ENCODE measurements around the gene MRGPRF. TPM values are rescaled to one million over a fixed set of nuclear protein-coding genes. Genes with fewer than 3 reads are reported as not detected.

The MRGPRF gene
- not detected in 2 replicates for total RNA-seq

DNA sequence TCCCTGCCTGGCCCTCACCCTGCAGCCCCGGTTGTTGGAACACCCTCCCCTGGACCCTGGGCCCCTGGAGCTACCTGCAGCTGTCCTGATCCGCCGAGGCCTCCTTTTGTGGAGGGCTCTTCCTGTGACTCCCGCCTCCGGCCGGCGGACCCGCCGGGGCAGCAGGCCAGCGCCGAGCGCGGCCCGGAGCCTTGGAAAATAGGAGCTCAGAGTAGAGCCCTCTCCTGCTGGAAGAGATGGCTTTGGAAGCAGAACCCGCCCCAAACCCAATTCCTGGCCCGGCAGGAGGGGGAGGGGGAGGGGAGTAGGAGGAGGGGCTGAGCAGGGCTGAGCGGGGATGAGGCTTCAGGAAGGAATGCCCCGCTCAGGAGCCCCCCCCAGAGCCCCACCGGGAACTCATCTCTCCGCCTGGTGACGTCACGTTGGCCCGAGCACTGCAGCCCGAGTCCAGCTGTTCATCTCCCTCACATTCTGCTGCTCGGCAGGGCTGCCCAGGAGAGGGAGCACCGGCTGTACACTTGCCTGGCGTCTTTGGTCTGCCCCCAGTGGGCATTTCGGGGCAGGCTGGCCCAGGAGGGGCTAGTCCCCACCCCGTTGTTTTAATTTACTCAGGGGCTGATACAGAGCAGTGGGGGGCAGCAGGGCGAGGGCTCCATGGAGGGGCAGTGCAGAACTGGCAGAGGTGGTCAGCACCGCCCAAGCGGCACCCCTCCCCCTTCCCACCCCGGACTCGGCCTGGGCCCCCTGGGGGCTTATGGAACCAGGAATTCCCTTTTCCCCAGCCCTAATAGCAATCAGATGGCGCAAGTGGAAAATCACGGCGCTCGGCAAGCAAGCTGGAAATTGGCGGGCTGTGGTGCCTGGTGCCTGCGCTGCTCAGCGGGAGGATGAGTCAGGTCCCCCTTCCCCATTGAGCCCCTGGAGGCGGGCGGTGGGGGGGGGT lies at the start of gene MRGPRF:
Gene MRGPRF (minus strand): TSS at position 238 of the 943 bp plus-strand sequence. CDS start 3,345 bp downstream, outside the sequence.
- intact Hi-C loops (cut with micrococcal nuclease), result no loop called here

GRCh38 chr11:69062169-69062855 lies 49.3 kb upstream of the MRGPRF start:
- intact Hi-C loops (cut with micrococcal nuclease), result no loop called here

DNA sequence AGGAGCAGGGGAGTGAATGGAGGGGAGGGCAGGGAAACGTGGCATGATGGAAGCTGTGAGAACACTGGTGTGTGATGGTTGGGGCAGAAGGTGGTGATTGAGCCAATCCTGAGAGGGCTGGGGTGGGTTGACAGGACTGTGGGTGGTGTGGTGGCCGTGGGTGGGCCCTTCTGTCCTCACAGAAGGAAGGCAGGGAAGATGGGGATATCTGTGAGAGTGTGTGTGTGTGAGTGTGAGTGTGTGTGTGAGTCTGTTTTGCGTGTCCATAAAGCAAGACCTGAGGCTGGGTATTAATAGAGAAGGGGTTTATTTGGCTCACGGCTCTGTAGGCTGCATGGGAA lies 48.6 kb upstream of the MRGPRF start:
- intact Hi-C loops (cut with micrococcal nuclease), result no loop called here

DNA sequence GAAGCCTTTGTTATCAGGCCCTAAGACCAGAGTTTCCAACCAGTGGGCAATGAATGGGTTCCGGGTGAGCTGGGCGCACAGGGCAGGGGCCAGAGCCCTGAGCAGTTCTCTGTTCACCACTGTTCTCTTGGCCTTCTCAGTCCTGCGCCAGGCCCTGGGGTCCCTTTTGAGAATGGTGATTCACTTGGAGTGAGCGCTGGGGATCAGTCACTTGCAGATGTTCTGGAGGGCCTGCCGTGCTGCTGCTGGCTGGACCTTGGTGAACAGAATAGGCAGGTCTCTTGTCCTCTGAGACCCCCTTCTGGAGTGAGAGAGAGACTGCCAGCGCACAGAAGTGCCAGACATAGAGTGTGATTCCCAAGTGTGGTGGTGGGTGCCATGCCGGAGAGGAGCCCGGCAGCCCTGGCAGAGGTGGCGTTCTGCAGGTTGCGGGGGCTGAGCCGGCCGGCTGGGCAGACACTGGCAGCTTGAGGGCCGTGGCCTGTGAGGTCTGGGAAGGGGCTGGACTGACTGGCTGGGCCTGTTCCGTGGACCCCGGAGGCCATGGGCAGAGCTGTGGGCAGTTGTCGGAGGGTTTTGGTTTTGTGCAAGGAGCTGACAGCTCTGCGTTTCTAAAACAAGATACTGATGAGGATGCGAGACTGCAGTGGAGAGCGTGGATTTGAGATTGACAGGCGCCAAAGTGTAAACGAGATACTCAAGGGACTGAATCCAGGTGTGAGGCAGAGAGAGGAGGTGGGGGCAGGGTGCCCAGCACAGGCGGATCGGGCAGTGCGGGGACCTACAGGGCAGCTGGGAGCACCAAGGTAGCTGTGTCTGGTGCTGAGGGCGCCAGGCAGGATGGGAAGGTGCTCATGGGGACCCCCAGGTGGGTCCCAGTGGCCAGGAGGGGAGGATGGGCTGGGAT lies 48.0 kb upstream of the MRGPRF start:
- intact Hi-C loops (cut with micrococcal nuclease), result no loop called here

GRCh38 chr11:69059985-69060384 lies 46.9 kb upstream of the MRGPRF start:
- intact Hi-C loops (cut with micrococcal nuclease), result no loop called here

- intact Hi-C loops (cut with micrococcal nuclease), result no loop called here
Observed at GRCh38 chr11:69059429-69059828, 46.4 kb upstream of the MRGPRF start.

DNA sequence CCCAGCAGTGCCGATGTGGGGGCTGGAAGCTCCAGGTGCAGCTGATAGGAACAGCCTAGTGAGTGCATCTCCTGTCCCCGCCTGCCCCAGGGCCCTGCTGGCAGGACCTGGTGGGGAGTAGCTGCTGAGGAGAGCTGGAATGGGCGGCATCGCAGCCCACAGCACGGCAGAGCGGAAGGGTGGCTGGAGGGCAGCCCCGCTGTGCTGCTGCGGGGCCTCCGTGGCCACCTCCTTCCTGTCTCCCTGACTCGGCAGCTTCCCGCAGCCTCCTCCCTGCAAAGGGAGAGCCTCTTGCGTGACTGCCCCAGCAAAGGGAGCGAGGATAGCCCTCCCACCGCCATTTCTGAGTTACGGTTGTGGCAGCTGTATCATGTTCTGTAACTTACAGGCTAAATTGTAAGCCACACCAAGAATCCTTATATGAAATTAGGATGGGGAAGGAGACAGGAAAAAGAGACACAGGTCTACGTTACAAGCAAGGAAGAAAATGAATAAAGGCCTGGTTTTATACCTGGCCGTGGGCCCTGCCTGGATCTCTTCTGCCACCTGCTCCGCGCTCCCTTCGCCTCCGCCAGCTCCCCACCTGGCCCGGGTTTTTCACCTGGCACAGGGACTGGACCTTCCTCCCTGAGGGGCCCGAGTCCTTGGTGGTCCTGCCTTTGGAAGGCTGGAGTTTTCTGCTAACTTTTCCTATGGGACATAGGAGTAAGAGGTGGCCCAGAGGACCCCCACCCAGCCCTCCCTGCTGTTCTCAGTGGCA lies 45.6 kb upstream of the MRGPRF start:
- intact Hi-C loops (cut with micrococcal nuclease), result no loop called here

GRCh38 chr11:69057801-69058200 lies 44.8 kb upstream of the MRGPRF start:
- intact Hi-C loops (cut with micrococcal nuclease), result no loop called here

DNA sequence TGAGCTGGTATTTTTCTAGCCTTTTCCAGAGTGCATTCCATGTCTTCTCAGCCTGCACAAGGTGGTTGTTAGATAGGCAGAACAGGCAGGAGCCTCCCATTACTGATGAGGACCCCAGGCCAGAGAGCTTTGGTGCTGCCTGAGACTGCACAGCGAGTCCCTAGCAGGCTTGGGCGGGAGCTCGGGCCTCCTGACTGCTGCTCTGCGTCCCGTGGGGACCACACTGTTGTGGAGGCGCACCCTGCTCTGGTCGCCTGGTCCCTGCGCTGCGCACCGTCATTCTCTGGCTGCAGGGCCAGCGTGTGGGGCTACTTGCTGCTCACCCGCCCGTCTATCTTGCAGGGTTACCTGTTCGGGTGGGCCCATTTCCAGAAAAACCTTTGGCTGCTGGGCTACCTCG lies 44.2 kb upstream of the MRGPRF start:
- intact Hi-C loops (cut with micrococcal nuclease), result no loop called here

GRCh38 chr11:69055598-69056516 lies 42.8 kb upstream of the MRGPRF start:
- intact Hi-C loops (cut with micrococcal nuclease), result no loop called here

DNA sequence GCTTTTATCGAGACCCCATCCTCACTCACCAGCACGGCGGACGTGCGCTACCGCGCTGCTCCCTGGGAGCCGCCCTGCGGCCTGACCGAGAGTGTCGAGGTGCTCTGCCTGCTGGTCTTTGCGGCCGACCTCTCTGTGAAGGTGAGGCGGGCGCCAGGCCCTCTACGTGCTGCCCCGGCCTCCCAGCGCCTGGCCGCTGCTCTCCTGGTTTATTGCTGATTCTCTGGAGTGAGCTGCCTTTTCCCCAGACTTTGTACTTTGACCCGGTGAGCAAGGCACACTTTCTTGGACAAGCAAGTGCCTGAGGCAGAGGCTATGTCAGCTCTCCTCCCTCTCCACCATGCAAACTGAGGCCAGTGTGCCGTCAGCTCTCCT lies 42.2 kb upstream of the MRGPRF start:
- intact Hi-C loops (cut with micrococcal nuclease), result no loop called here

- intact Hi-C loops (cut with micrococcal nuclease), result no loop called here
Observed at GRCh38 chr11:69054397-69055211, 41.6 kb upstream of the MRGPRF start.

DNA sequence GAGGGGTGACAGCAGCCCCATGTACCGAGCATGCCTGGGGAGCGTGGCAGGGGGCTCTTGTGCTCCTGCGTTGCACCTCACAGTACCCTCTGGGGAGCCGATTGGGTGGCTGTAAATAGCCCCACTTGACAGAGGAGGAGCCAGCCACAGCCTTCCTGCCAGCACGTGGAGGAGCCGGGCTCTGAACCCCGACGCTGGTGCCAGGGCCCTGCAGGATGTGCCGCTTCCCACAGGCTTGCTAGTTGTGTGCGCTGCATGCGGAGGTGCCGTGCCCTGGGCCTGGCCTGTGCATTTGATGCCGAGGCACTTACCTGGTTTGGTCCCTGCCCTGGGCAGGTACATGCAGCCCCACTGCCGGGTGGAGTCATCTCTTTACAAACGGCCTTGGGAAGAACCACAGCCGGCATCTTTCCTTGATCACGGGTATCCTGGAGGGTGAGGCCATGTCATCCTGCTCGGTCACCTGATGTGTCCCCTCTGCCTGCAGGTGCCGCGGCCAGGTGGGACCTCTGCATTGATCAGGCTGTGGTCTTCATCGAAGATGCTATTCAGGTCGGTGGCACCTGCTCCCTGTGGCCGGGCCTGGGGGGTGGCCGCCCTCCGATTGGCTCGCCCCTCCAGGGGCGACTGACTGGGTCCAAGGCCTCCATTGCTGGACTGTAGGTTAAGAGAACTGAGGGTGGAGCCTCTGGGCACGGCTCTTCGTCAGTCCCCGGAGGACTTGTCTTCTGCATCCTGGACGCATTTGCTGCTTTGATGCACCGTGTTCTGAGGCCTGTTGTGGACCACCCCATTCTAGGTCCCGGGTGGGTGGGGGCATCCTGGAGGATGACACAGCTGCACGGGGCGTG lies 40.7 kb upstream of the MRGPRF start:
- intact Hi-C loops (cut with micrococcal nuclease), result no loop called here

- intact Hi-C loops (cut with micrococcal nuclease), result no loop called here
Observed at GRCh38 chr11:69053169-69053477, 40.1 kb upstream of the MRGPRF start.

GRCh38 chr11:69052343-69053168 lies 39.5 kb upstream of the MRGPRF start:
- intact Hi-C loops (cut with micrococcal nuclease), result no loop called here

DNA sequence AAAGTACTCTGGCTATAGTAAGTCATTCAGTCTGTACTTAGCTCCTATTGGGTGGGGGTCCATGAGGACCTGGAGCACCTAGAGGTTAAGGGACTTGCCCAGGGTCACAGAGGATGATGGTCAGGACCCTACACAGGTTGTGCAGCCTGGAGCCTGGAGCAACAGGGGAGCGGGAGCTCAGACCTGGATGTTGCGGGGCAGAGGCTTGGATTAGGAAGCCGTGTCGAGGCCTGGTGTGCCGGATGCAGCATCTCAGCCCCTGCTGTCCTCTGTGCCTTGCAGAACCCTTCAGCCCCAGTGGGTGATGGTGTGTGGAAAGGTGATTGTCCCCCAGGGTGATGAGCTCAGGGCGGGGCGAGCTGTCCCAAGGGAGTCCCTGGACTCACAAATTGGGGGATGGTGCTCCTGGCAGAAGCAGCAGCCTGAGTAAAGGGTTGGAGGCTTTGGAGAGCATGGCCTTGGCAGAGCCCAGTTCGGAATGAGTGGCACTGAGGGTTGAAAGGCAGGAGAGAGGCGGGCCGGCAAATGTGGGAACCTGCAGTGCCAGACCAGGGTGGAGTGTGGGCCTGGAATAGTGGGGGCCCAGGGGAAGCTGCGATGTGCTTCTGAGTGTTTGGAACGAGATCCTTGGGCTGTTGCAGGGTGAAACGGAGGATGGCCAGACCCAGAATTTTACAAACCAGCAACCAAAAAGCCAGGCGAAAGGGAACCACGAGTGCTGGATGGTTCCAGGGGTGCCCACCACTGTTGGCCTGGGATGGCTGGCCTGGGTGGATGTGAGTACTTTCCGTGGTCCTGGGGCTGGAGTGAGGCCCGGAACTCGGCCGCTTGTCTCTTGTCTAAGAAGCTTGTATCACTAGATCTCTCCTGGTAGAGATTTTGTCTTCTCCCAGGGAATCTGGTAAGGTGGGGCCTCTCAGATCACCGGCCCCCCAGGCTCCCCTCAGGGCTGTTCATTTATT lies 38.6 kb upstream of the MRGPRF start:
- intact Hi-C loops (cut with micrococcal nuclease), result no loop called here

All from T-helper 2 cell treated with Interferon-gamma antibody and Interleukin-4, amounts not matched to agents 100 ng/mL and 5 ng/mL, for 36 hours (primary cell).